Germinal center (tissue), 1 donor: ENCODE measurements around the gene ABCF1.

Source experiments
- DNase-seq: peaks from one replicate; pipeline ENCODE4 v3.0.0; 2012; ENCODE audit warnings: mixed read lengths, low spot score

ABCF1 gene

GRCh38 chr6:30601815-30602641 lies 30.8 kb downstream of the ABCF1 start:
- DNase-seq: no peak

- no peak for DNase-seq
These were observed 32.7 kb downstream of the ABCF1 start for GRCh38 chr6:30603961-30604360.

- DNase-seq: no peak
These were observed 38.8 kb downstream of the ABCF1 start for GRCh38 chr6:30610065-30610464.

GRCh38 chr6:30611150-30611855 lies 40.1 kb downstream of the ABCF1 start:
- no peak for DNase-seq

GRCh38 chr6:30611856-30612194 lies 40.6 kb downstream of the ABCF1 start:
- DNase-seq: no peak

GRCh38 chr6:30612213-30612612 lies 41.0 kb downstream of the ABCF1 start:
- no peak for DNase-seq

GRCh38 chr6:30612687-30613248 lies 41.5 kb downstream of the ABCF1 start:
- no peak for DNase-seq

GRCh38 chr6:30613251-30614043 lies 42.2 kb downstream of the ABCF1 start:
- DNase-seq: no peak

- no peak for DNase-seq
These were observed 43.0 kb downstream of the ABCF1 start for GRCh38 chr6:30614044-30614842.

GRCh38 chr6:30614843-30615218 lies 43.6 kb downstream of the ABCF1 start:
- DNase-seq: peak; percentile 89

- DNase-seq: no peak
These were observed 44.1 kb downstream of the ABCF1 start for GRCh38 chr6:30615219-30615957.

GRCh38 chr6:30615958-30616810 lies 44.9 kb downstream of the ABCF1 start:
- DNase-seq: no peak

GRCh38 chr6:30616811-30617564 lies 45.7 kb downstream of the ABCF1 start, which contains the start of gene PPP1R10:
Gene PPP1R10 (minus strand): TSS chr6:30617243. CDS start chr6:30609944, 7,299 bp downstream.
- DNase-seq: peak; percentile 94

GRCh38 chr6:30617565-30618269 lies 46.5 kb downstream of the ABCF1 start, which contains the start of gene MRPS18B:
Gene MRPS18B (plus strand): TSS chr6:30617840. CDS start chr6:30617866, 26 bp downstream.
- DNase-seq: peak; percentile 90

GRCh38 chr6:30618270-30618797 lies 47.1 kb downstream of the ABCF1 start:
- DNase-seq: no peak

GRCh38 chr6:30619561-30619960 lies 48.3 kb downstream of the ABCF1 start:
- DNase-seq: no peak

GRCh38 chr6:30625511-30625910 lies 54.3 kb downstream of the ABCF1 start:
- no peak for DNase-seq
